Prostate gland (tissue), 2 donors: ENCODE measurements around the gene TXNDC17.
A peak's percentile ranks its signal among the peaks of the same experiment; 100 is the strongest.

Experiments used
- CTCF ChIP-seq, 4 experiments: fragments of 200-600 bp in 2 of 4; fragments of 450-650 bp in 2 of 4; sonication (generic) in 2 of 4; IDR thresholded peaks; 1 replicate in 3 of 4; 2 replicates in 1 of 4; pipeline ENCODE4 v1.5.1; 2016 to 2019; ENCODE audit warnings: antibody characterized with exemption in 4 of 4, mild to moderate bottlenecking in 2 of 4, moderate library complexity in 2 of 4
- POLR2A ChIP-seq: fragments of 450-650 bp; IDR thresholded peaks from one replicate; pipeline ENCODE4 v1.6.1; 2016; ENCODE audit warnings: antibody characterized with exemption, mild to moderate bottlenecking
- POLR2AphosphoS5 ChIP-seq: sonication (generic); formaldehyde crosslinking; IDR thresholded peaks from one replicate; pipeline ENCODE4 v1.6.1; 2017; ENCODE audit warnings: antibody characterized with exemption

GRCh38 chr17:6666077-6666521 is 25.2 kb downstream of the TXNDC17 start:
- TF ChIP-seq CTCF (IDR thresholded peaks at IDR 0.05): peak; percentile 57 to 89 (median 78)
- TF ChIP-seq POLR2AphosphoS5: peak; percentile 22
- no peak for TF ChIP-seq POLR2A
